HepG2 (cell line): ENCODE results near the gene RGS7. TPM values are rescaled to one million over a fixed set of nuclear protein-coding genes. Genes with fewer than 3 reads are reported as not detected.

Experiments used
- ATAC-seq: fragments of 200-7000 bp; cut with Tn5 transposase; 3 replicates; pipeline ENCODE4 v1.9.1; 2020; ENCODE audit warnings: mild to moderate bottlenecking, moderate library complexity
- BruUV-seq: library from RNA; stranded (reverse); fragments of 400-500 nt; replicated peaks from 2 replicates; lab custom pipeline; 2021; lab: Mats Ljungman, UMichigan
- CTCF ChIA-PET: fragments of 300-600 bp; formaldehyde crosslinking; extraction: SDS; loops from one replicate; lab custom pipeline; 2021; ENCODE audit warnings: low total read pairs, inconsistent platforms, low intra/inter-chr PET ratio; lab: Yijun Ruan, JAX
- POLR2A ChIA-PET: fragments of 350-600 bp; sonication (Branson Sonifier 250); formaldehyde crosslinking; loops from one replicate; lab custom pipeline; 2020; ENCODE audit warnings: antibody characterized with exemption, inconsistent platforms; lab: Yijun Ruan, JAX
- DNase-seq: peaks from one replicate; pipeline ENCODE4 v3.0.0-alpha.2; 2015; ENCODE audit warnings: low spot score
- FAIRE-seq: peaks from 3 replicates; lab custom pipeline; 2011; peaks lifted over from hg19 to GRCh38; lab: Jason Lieb, UNC
- H2AFZ ChIP-seq: one replicate; pipeline ENCODE4 v1.6.1; 2011; ENCODE audit warnings: low read length, inconsistent platforms
- H3K27ac ChIP-seq: fragments of 300-600 bp; 3 replicates; pipeline ENCODE4 v1.8.0; 2011; ENCODE audit warnings: mixed run types, mild to moderate bottlenecking, mixed read lengths, low read length, inconsistent platforms; ENCODE audit not compliant: insufficient read depth; ENCODE audit errors: extremely low read length
- H3K27me3 ChIP-seq, 2 experiments: fragments of 200-600 bp in 1 of 2; 2 replicates in 1 of 2; 3 replicates in 1 of 2; pipeline versions ENCODE4 v1.6.0 to v1.8.0; 2011; ENCODE audit warnings: low read length in 2 of 2, mild to moderate bottlenecking in 2 of 2, moderate library complexity in 2 of 2, inconsistent platforms in 1 of 2; ENCODE audit not compliant: insufficient read depth in 2 of 2, control insufficient read depth in 1 of 2
- H3K36me3 ChIP-seq, 2 experiments: fragments of 200-600 bp in 1 of 2; replicated peaks in 1 of 2; 2 replicates in 1 of 2; 3 replicates in 1 of 2; pipeline versions ENCODE4 v1.5.1 to v1.8.0; 2011; ENCODE audit warnings: low read length in 2 of 2, inconsistent platforms in 1 of 2; ENCODE audit not compliant: insufficient read depth in 2 of 2, control insufficient read depth in 1 of 2
- H3K4me1 ChIP-seq: 2 replicates; pipeline ENCODE4 v1.5.1; 2012; ENCODE audit warnings: low read length, inconsistent platforms; ENCODE audit not compliant: insufficient read depth
- H3K4me2 ChIP-seq: 2 replicates; pipeline ENCODE4 v1.6.0; 2011; ENCODE audit warnings: low read depth, low read length, inconsistent platforms
- H3K4me3 ChIP-seq, 3 experiments: fragments of 200-600 bp in 1 of 3; sonication (generic), shearing (Covaris generic) in 1 of 3; replicated peaks in 1 of 3; 2 replicates each; pipeline ENCODE4 v1.5.1; 2011 to 2016; ENCODE audit warnings: low read length in 3 of 3, inconsistent platforms in 2 of 3, low read depth in 2 of 3, mild to moderate bottlenecking in 2 of 3, control low read depth in 1 of 3, mixed read lengths in 1 of 3; ENCODE audit not compliant: insufficient read depth in 1 of 3
- H3K79me2 ChIP-seq: one replicate; pipeline ENCODE4 v1.6.1; 2011; ENCODE audit warnings: low read length, inconsistent platforms; ENCODE audit not compliant: insufficient read depth
- H3K9ac ChIP-seq: 2 replicates; pipeline ENCODE4 v1.6.0; 2011; ENCODE audit warnings: mild to moderate bottlenecking, low read depth, low read length, inconsistent platforms; ENCODE audit not compliant: insufficient read depth
- H3K9me3 ChIP-seq: 2 replicates; pipeline ENCODE4 v1.5.1; 2012; ENCODE audit warnings: mild to moderate bottlenecking, low read length
- H4K20me1 ChIP-seq: 2 replicates; pipeline ENCODE4 v1.6.0; 2011; ENCODE audit warnings: inconsistent platforms, mild to moderate bottlenecking, low read length, moderate library complexity; ENCODE audit not compliant: insufficient read depth
- BATF2 ChIP-seq: sonication (generic); formaldehyde crosslinking; IDR thresholded peaks from 2 replicates; pipeline ENCODE4 v1.8.0; 2022; ENCODE audit warnings: mild to moderate bottlenecking, missing genetic modification reagents, moderate library complexity
- CEBPZ ChIP-seq: IDR thresholded peaks from 2 replicates; pipeline ENCODE4 v1.6.1; 2012; ENCODE audit warnings: low read length, improper control_type of control experiment
- FOXP1 ChIP-seq, 2 experiments: fragments of 450-650 bp in 1 of 2; IDR thresholded peaks; 2 replicates each; pipeline ENCODE4 v1.6.1; 2017 to 2018; ENCODE audit warnings: antibody characterized with exemption in 1 of 2
- HDAC6 ChIP-seq: fragments of 200-600 bp; sonication (generic); IDR thresholded peaks from 2 replicates; pipeline ENCODE4 v1.7.0; 2017; ENCODE audit warnings: mild to moderate bottlenecking, antibody characterized with exemption, low read length, low read depth
- HMG20B ChIP-seq: conservative IDR thresholded peaks from 2 replicates; pipeline ENCODE4 v1.6.1; 2016; ENCODE audit warnings: missing genetic modification reagents, missing compliant biosample characterization
- SAFB2 ChIP-seq: sonication (generic); formaldehyde crosslinking; IDR thresholded peaks from 2 replicates; pipeline ENCODE4 v1.5.1; 2020; ENCODE audit warnings: missing genetic modification reagents, low read depth, mild to moderate bottlenecking, borderline replicate concordance
- TSC22D2 ChIP-seq: sonication (generic); formaldehyde crosslinking; IDR thresholded peaks from 2 replicates; pipeline ENCODE4 v1.5.1; 2020; ENCODE audit warnings: missing genetic modification reagents, mild to moderate bottlenecking, borderline replicate concordance
- ZBTB21 ChIP-seq: sonication (generic); formaldehyde crosslinking; IDR thresholded peaks from 2 replicates; pipeline ENCODE4 v1.4.0; 2020; ENCODE audit warnings: missing genetic modification reagents
- ZNF557 ChIP-seq: sonication (generic); formaldehyde crosslinking; IDR thresholded peaks from 2 replicates; pipeline ENCODE4 v1.4.0; 2020; ENCODE audit warnings: missing genetic modification reagents
- WGBS: methylation state at CpG from one replicate; pipeline ENCODE4 v1.1.6; 2017; ENCODE audit warnings: low lambda C conversion rate; 5-methylcytosine and 5-hydroxymethylcytosine counted together
- in situ Hi-C: cut with HindIII; loops from 2 replicates; pipeline ENCODE4 v1.10.0; 2017; ENCODE audit warnings: low pct_unique_long_range_greater_than_20kb; ENCODE audit not compliant: extremely low pct_ligation_motif_present
- intact Hi-C: fragments of 100-400 bp; cut with micrococcal nuclease; formaldehyde crosslinking; loops from one replicate; pipeline ENCODE4 v1.10.0; 2022; ENCODE audit not compliant: unreplicated experiment
- polyA plus RNA-seq, 8 experiments: library from polyadenylated mRNA; depleted of rRNA in 3 of 8; stranded (reverse) in 7 of 8; unstranded in 1 of 8; fragments of >200 nt; fragmentation: Illumina TruSeq in 4 of 8; extraction: Trizol in 4 of 8; gene quantifications; 2 replicates each; pipeline versions ENCODE4 v1.2.1 to v1.2.3, GENCODE V29; 2011 to 2016; ENCODE audit warnings: low read depth in 4 of 8, missing spikeins in 1 of 8, mixed read lengths in 1 of 8; ENCODE audit not compliant: insufficient read depth in 1 of 8
- total RNA-seq, 5 experiments: library from RNA; depleted of rRNA; stranded (reverse); fragments of >200 nt; fragmentation: Illumina TruSeq; extraction: Trizol; gene quantifications; 2 replicates each; pipeline ENCODE4 v1.2.3, GENCODE V29; 2016; ENCODE audit warnings: low read depth in 1 of 5
- TF ChIP-seq, protein P1 (sequence below): sonication (generic); formaldehyde crosslinking; IDR thresholded peaks from 2 replicates; pipeline ENCODE4 v1.5.0; 2020; ENCODE audit warnings: mild to moderate bottlenecking, missing genetic modification reagents, borderline replicate concordance
- TF ChIP-seq, protein P2 (sequence below): sonication (generic); formaldehyde crosslinking; IDR thresholded peaks from 2 replicates; pipeline ENCODE4 v1.8.1; 2022; ENCODE audit warnings: mild to moderate bottlenecking, missing genetic modification reagents
- TF ChIP-seq, protein P3 (sequence below): sonication (generic); IDR thresholded peaks from 2 replicates; pipeline ENCODE4 v1.6.1; 2016; ENCODE audit warnings: low read depth, borderline replicate concordance
- TF ChIP-seq, protein P4 (sequence below): sonication (generic); formaldehyde crosslinking; IDR thresholded peaks from 2 replicates; pipeline ENCODE4 v1.4.0; 2020; ENCODE audit warnings: mild to moderate bottlenecking, missing genetic modification reagents

RGS7 gene
- total and polyA plus RNA-seq, 2 of the 13 experiments (the other 11 are each of a cell fraction or from before 2014, with no cell fraction given): not detected

GRCh38 chr1:240797050-240797449, 560.0 kb downstream of the RGS7 start:
- intact Hi-C loops: no loop called here
- no peaks in the 10 kb centered on the region for H3K36me3 ChIP-seq
- 58% methylated on average over 1 of the region's 1 CpG for WGBS
- TF ChIP-seq, protein P1, sequence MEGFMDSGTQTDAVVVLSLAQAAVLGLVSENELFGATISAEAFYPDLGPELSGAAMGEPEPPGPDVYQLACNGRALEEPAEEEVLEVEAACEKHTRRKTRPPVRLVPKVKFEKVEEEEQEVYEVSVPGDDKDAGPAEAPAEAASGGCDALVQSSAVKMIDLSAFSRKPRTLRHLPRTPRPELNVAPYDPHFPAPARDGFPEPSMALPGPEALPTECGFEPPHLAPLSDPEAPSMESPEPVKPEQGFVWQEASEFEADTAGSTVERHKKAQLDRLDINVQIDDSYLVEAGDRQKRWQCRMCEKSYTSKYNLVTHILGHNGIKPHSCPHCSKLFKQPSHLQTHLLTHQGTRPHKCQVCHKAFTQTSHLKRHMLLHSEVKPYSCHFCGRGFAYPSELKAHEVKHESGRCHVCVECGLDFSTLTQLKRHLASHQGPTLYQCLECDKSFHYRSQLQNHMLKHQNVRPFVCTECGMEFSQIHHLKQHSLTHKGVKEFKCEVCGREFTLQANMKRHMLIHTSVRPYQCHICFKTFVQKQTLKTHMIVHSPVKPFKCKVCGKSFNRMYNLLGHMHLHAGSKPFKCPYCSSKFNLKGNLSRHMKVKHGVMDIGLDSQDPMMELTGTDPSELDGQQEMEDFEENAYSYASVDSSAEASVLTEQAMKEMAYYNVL (CRISPR knock-in tag): no peak
- TF ChIP-seq, protein P2, sequence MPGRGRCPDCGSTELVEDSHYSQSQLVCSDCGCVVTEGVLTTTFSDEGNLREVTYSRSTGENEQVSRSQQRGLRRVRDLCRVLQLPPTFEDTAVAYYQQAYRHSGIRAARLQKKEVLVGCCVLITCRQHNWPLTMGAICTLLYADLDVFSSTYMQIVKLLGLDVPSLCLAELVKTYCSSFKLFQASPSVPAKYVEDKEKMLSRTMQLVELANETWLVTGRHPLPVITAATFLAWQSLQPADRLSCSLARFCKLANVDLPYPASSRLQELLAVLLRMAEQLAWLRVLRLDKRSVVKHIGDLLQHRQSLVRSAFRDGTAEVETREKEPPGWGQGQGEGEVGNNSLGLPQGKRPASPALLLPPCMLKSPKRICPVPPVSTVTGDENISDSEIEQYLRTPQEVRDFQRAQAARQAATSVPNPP (CRISPR knock-in tag): no peak
- TF ChIP-seq ZNF557: no peak
- no peak for TF ChIP-seq SAFB2
- TF ChIP-seq, protein P3, sequence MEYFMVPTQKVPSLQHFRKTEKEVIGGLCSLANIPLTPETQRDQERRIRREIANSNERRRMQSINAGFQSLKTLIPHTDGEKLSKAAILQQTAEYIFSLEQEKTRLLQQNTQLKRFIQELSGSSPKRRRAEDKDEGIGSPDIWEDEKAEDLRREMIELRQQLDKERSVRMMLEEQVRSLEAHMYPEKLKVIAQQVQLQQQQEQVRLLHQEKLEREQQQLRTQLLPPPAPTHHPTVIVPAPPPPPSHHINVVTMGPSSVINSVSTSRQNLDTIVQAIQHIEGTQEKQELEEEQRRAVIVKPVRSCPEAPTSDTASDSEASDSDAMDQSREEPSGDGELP: no peak
- no peak for TF ChIP-seq HDAC6
- TF ChIP-seq FOXP1 (IDR thresholded peaks at IDR 0.05): no peak
- TF ChIP-seq FOXP1 (CRISPR knock-in tag; IDR thresholded peaks at IDR 0.05): no peak
- no peak for TF ChIP-seq HMG20B (CRISPR knock-in tag)
- no peak for TF ChIP-seq ZBTB21 (CRISPR knock-in tag)
- TF ChIP-seq BATF2: no peak
- TF ChIP-seq TSC22D2 (CRISPR knock-in tag): no peak
- TF ChIP-seq, protein P4, sequence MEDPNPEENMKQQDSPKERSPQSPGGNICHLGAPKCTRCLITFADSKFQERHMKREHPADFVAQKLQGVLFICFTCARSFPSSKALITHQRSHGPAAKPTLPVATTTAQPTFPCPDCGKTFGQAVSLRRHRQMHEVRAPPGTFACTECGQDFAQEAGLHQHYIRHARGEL (CRISPR knock-in tag): no peak
- no peak for TF ChIP-seq CEBPZ
- TF ChIP-seq, all 625 proteins: peak for 0
- Histone ChIP-seq H3K4me1 (no peaks in the 10 kb centered on the region), H3K27me3 (no peaks in the 10 kb centered on the region), H3K4me2 (no peak overlapping the region), H3K9ac (no peak overlapping the region), H3K27ac (no peak overlapping the region), H3K4me3 (no peak overlapping the region), H4K20me1 (no peaks in the 10 kb centered on the region), H3K9me3 (no peaks in the 10 kb centered on the region), H3K79me2 (no peaks in the 10 kb centered on the region), H2AFZ (no peak overlapping the region)
- FAIRE-seq: no peak
- in situ Hi-C loops: no loop called here
- CTCF ChIA-PET: no interaction called here
- no peak for DNase-seq
- POLR2A ChIA-PET: no interaction called here
- no TSS peak for BruUV-seq
- no peak for ATAC-seq
